Medulla oblongata (tissue), 1 donor: ENCODE measurements around the gene POU2AF1.
"Not testable (repeated sequence)": the region's sequence is repeated elsewhere in the genome, so short reads cannot be mapped to it uniquely, and the experiment has no call there.

Source experiments
- DNase-seq: peaks from one replicate; pipeline ENCODE4 v3.0.0-alpha.2; 2015; ENCODE audit errors: extremely low spot score

POU2AF1 gene

DNA sequence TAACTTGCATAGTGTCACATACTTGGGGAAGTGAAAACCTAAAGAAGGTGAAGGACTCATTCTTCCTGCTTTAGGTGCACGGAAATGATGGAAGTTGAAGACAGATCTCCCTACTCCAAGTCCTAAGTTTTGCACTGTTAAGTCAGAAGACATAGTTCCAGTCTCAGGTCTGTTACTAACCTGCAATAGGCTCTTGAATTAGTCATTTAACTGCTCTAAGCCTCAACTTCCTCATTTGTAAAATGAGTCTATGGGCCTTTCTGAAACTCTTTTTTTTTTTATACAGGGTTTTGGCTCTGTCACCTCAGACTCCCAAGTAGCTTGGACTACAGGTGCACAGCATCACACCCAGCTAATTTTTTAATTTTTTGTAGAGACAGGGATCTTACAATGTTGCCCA lies 30.8 kb upstream of the POU2AF1 start:
- DNase-seq: no peak

DNA sequence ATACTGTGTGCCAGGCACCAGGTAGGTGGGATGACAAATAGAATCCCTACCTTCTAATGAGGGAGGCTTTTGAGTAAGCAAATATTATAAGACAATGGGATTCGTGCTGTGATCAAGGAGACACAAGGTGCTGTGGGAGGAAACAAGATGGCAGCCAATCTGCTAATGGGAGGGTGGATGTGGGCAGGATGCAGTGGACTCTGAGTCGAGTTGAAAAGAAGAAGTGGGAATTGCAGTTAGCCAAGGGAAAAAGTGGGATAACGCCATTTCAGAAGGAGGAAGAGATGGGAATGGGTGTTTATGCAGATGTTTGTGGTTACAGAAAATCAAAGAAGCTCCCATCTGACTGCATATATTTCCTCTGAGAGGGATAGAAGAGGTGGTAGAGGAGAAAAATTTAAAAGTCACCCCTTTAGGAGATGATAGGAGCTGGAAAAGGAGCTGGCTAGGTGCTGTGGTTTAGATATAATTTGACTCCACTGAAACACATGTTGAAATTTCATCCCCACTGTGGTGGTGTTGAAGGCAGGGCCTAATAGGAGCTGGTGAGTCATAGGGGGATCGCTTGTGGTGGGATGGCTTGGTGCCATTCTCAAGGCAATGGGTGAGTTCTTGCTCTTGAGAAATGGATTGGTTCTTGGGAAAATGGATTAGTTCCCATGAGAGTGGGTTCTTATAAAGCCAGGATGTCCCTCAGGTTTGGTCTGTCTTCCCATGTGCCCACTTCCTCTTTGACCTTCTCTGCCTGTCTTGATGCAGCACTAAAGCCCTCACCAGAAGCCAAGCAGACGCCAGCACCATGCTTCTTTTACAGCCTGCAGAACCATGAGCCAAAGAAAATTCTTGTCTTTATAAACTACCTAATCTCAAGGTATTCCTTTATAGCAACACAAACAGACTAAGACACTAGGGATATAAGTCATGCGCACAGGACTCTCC lies 30.0 kb upstream of the POU2AF1 start:
- DNase-seq: no peak

DNA sequence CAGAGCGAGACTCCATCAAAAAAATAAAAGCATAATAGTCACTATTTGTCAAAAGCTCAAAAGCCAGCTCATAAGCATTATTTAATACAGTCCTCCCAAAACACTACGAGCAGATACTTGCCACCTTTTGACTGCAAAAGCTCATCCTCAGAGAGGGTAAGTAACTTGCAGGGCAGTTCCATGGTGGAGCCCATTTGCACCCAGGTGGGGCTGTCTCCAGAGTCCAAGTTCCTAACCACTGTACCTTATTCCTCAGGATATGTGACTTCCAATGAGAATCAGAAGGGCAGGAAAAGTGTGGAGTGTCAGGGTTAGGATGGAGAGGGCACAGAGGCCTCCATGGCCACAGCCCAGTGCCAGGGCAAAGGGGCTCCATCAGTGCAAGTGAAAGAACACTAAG lies 28.6 kb upstream of the POU2AF1 start:
- DNase-seq: no peak

DNA sequence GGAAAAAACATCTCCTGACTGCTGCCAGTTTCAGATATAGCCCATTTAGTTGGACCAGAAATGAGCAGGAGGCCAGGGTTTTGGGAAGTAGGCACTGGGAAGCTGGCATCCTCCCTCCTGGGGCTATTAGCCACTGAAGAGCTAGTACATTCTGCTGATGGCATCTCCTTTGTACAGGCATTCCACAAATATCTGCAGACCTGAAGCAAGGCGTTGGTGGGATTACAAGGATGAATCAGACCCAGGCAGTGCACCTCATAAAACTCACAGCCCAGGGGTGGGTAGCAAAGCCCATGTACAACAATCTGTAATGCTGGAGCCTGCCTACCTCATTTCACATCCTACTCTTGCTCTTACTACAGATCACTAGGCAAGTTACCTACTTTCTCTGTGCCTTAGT lies 27.5 kb upstream of the POU2AF1 start:
- no peak for DNase-seq

DNA sequence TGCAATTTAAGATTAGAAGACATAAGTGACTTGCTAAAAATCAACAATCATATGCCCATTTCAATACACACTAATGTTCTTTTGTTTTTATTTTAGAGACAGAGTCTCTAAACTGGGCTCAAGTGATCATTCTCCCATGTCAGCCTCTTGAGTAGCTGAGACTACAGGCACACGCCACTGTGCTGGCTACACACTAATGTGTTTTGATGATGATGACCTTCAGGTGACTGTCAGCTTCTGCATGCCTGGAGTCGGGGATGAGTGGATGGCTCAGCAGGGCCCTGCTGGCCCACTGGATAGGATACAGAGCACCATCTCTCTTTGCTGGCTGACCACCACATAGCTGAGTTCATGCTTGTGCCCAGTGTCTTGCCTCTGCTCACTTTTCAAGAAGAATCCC lies 27.0 kb upstream of the POU2AF1 start:
- no peak for DNase-seq

DNA sequence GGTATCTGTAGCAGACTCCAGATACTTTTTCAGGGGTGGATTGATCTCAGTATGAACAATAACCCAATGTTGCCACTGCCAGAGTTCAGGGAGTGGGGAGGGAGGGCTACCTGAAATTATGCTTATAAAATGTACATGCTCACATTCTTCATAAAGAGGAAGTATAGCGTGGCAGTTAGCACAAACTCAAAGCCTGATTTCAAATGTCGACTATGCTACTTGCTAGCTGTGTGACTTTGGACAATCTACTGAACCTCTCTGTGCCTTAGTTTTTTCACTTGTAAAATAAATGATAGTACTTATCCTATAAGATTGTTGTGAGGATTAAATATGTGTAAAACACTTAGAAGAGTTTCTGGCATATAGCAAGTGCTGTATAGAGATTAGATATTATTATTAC lies 26.5 kb upstream of the POU2AF1 start:
- DNase-seq: no peak

DNA sequence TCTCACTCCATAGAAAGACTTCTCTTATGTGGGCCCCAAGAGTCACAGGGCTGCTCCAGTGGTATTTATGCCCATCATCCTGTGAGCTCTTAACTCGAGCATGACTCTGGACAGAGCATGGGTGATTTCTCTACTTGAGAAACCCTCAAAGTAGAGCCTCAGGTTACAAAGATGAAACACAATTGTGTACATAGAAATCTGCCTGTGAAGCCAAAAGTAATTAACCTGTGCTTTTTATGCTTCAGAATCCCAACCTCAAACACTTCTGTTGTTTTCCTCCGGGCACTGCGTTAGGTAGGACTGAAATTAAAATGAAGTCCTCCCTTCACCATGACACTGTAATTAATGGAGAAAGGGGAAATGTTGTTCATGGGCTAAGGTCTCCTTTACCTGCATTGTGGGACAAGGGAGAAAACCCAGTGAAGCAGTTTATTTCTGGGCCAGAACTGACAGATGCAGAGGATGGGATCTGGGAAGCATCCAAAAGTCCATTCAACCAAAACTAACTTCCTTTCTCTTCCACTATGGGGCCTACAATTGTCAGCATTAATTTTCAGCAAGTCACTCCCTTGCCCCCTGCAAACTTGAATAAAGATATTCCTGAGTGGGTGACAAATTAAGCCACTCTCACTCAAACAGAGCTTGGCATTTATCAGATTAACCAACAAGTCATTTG lies 24.1 kb upstream of the POU2AF1 start:
- no peak for DNase-seq

DNA sequence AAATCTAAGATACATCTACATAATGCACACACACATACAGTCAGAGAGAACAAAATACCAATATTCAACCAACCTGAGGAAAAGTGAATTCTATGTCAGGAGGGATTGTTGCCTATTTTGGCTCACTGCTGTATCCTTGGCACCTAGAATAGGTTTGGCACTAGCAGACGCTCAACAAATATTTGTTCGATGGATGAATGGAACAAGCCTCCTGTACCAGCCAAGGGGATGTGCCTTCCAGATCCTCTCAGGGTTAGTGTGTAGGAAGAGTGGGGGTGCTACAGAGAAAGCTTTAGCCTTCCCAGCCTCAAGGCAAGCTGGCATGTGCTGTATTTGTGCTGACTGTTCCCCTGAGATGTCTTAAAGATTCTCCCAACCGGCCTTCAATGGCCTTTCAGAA lies 23.3 kb upstream of the POU2AF1 start:
- no peak for DNase-seq

DNA sequence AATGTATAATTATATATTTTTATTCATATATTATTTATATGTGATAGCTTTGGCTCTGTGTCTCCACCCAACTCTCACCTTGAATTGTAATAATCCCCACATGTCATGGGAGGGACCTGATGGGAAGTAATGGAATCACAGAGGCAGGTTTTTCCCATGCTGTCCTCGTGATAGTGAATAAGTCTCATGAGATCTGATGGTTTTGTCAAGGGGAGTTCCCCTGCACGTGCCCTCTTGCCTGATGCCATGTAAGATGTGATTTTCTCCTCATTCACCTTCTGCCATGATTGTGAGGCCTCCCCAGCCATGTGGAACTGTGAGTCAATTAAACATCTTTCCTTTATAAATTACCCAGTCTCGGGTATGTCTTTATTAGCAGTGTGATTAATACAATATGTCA lies 22.9 kb upstream of the POU2AF1 start:
- DNase-seq: not testable (repeated sequence)

DNA sequence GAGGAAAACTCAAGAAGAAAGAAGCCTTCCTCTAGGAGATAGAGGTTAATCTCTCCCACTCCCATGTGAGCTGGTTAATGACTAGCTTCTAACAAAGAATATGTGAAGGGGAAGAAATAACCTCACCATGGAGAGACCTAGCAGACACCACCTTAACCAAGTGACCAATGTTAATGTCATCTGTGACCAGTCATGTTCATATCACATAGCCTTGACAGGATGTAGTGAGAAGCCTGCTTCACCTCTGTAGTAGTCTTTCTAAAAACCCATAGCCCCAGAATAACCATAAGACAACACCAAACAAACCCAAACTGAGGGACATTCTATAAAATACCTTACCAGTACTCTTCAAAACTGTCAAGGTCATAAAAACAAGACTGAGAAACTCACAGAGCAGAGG lies 21.5 kb upstream of the POU2AF1 start:
- no peak for DNase-seq

DNA sequence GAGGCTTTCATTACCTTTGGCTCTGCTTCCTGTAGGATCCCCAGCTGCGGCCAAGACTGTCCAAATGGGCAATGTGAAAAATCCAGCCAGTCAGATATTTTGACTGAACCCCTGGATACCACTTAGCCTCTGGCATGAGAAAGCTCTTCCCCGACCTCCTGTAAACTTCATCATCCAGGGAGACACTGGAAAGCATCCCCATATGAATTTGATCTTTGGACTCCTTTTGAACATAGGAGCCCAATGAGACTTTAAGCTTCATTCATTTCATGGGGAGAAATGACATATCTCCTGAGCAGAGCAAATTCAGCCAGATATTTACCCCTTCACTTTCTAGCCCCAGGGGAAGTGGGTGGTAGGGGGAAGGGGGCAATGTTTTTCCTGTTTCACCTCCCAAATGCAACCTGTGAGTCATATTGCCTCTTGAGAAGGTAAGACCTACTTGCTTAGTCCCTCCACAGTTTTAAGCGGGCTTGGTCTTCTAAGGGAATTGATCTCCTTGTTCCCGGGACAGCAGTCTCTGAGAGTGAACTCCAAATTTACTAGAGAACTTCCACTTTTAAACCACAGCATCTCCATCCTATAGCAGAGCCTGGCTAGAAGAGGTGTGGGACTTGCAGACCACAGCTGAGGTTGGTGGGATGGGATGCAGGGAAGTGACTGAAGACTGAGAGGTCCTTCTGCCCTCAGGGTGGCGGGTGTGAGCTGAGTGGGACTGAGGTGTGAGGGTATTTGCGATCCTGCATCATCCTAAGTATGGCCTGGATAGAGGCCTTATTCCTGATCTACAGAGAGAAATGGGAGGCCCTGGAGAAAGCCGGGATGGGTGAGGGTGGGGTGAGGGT lies 20.3 kb upstream of the POU2AF1 start:
- DNase-seq: no peak

DNA sequence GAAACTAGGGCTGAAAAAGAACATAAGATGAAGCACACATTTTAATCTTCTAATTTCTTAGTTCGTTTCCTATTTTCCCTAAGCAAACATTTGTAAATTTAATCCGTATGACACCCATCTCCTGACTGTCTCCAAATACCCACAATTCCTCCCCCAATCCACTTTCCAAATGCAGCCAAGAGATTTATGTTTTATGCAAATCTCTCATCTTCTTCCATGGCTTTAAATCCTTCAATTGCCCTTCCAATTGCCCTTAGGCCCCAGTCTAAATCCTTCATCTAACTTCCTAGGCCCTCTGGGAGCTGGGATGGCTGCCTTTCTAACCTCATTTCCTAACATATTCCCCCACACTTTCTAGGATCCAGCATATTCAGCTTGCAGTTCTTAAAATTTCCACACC lies 18.0 kb upstream of the POU2AF1 start:
- no peak for DNase-seq

DNA sequence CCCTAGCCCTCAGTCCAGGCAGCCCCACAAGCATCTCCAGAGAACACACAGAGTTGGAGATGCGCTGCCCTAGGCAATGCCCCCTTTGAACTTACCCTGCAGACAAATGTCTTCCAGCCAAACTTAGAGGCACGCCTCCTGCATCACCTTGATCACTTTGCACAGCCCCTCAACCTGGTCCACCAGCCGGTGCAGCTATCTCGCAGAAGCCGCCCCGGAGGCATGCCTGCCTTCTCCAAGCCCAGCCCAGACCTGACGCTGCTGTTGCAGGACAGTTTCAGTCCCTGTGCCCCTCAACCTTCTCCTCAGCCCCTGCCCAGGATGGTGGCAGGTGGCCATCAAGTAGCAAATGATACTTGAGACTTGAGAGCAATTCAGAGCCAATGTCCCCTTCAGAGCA lies 16.7 kb upstream of the POU2AF1 start:
- DNase-seq: no peak

DNA sequence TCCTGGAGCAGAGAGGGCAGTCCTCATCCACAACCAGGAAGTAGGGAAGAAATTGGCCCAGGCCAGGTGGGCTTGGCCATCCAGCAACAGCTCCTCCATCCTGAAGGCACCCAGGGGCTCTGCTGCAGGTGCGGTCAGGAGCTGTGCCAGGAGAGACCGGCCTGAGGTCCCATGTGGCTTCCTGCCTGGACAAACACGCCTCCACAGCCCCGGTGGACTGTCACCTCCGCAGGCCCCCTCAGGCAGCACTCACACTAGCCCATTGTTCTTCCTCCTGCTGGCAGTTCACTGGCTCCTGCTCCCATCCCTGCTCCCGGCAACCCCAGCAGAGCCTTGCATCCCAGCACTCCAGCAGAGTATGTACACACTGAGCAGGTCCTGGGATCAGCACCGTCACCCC lies 16.0 kb upstream of the POU2AF1 start:
- no peak for DNase-seq

DNA sequence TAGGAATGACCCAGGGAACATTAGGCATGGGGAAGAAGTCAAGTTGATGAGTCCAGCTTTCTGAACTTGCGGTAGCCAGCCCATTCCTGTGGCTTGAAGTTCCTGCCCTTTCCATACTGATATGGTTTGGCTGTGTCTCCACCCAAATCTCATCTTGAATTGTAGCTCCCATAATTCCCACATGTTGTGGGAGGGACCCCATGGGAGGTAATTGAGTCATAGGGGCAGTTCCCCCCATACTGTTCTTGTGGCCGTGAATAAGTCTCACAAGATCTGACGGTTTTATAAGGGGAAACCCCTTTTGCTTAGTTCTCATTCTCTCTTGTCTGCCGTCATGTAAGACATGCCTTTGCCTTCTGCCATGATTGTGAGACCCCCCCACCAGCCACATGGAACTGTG lies 15.1 kb upstream of the POU2AF1 start:
- DNase-seq: not testable (repeated sequence)

DNA sequence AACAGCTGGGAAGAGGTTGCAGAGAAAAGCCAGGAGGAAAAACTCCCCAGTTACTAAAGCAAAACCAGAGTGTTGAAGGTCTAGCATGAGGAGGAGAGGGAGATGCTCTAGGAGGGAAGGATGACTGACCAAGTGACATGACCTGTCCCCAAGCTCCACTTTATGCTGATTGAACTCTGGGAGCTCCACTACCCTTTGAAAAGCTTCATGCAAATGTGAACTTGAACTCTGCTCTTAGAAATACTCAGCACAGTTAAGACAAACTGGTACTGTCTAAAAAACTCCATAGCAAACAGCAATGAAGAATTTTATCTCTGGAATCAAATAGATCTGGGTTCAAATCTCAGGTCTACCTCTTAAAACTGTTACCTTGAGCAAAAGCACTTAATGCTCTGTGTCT lies 14.5 kb upstream of the POU2AF1 start:
- no peak for DNase-seq

DNA sequence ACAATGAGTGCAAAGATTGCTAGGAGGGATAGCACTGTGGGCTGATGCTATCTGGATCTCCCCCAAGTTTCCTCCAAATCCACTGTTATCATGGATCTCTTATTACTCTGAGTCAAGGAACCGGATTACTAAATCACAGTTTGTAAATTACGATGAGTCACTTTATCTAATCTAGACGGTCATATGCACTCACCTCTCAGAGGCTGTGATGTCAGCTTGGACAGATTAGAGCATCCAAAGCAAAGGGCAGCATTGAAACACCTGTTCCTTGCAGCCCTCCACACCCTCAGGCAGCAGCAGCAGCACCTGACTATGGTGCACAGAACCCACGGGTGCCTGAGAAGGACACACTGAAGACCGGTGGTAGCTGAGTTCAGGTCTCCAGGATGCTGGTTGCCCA lies 14.0 kb upstream of the POU2AF1 start:
- no peak for DNase-seq

DNA sequence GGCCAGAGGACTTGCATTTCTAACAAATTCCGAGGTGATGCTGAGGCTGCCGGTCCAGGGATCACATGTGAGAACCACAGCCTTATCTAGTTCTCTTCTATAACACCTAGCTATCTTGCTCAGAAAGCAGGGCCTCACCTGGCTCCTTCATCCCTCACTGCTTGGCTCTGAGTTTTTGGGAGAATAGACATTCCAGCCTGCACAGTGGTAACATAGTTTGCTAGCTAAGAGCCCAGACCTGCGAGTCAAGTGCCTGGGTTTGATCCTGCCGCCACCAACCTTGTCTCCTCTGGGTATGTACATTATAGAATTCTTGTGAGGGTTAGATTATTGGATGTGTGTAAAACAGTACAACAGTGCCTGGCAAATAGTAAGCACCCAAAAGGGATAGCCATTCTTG lies 13.5 kb upstream of the POU2AF1 start:
- no peak for DNase-seq

DNA sequence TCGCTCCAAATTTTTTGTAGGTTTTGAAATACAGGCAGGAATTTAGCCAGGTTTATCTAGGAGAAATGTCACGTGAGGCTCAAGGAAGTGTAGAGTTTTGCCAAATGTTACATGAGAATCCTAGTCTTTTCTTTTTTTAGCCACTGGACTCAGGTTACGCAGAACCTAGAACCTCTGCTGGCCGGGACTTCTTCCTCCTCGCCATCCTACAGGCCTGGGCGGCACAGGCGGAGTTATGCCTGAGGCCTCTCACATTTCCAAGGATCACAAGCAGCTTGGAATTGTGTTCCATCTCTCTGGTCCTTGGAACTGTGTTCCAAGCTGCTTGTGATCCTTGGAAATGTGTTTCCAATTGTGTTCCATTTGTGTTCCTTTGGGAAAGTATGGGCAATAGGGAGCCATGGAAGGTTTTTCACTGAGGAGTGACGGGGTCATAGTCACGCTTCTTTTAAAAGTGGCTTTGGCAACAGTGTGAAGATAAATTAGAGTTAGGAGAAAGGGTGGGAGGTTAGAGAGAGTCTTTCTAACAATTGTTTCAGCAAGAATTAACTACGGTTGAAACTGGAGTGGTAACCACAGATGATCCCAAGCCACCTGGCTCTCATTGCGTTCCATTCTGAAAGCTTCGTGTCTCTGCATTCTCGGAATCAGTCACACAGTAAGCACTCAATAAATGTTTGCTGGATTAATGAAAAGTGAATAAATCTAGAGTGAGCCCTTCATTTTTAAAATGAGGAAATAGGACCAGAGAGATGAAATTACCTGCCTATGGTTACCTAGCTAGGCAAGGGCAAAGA lies 12.5 kb upstream of the POU2AF1 start:
- DNase-seq: no peak

DNA sequence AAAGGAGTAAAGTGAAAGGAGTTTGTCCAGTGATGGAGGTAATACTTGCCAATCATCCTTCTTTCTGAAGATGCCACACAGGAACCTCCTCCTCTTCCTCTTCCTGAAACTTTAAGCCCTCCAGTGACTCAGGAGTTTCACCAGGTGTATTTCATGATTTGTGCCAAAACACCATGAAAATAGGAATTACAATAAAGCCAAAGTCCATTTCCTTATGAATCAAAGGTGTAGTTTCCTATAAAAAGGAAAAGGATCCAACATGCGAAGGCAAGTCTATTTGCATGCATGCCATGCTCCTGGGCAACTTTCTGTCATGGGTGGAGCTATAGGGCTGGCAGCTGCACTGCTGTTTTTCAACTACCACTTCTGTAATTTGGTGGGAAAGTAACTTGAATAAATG lies 9.8 kb upstream of the POU2AF1 start:
- no peak for DNase-seq

DNA sequence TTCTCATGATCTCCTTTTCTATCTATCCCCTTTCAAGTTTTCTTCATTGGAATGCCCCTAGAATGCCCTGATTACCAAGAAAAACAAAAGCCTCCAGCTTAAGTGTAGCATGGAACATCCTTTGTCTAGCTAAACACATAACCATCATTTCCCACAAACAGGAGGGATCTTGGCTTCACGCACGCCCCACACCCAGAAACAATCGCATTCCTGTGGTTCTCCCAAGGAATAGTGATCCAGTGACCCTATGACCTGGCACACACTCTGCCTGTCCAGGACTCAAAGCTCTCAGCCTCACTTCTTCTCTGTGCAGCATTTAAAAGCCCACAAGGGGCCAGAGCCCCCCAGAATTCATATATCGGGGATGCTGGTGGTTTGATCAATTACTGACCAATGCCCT lies 9.3 kb upstream of the POU2AF1 start:
- DNase-seq: no peak

DNA sequence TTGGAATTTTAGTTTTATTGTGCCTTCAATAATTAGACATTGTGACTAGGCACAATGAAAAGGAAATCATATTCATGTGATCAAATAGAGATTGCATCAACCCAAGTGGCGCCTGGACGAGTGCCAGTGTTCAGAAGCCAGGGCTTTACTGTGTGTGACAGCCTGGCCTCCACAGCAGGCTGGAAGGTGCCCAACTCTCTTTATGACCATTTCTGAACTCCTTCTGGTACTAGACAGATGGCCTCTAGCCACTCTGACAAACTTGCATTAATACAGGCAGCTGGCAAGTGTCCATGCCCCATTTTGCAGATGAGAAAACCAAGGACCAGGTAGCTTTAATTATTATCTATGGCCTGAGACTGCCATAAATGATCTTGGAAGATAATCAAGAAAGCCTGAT lies 8.3 kb upstream of the POU2AF1 start:
- no peak for DNase-seq
